Skeletal muscle tissue (tissue), 5 donors: Measurements from ENCODE around the gene SLC4A1. TPM values are rescaled to one million over a fixed set of nuclear protein-coding genes. Genes with fewer than 3 reads are reported as not detected.

ENCODE experiments used
- H3K27ac ChIP-seq: one replicate; pipeline ENCODE4 v1.7.0; 2013; ENCODE audit warnings: mild to moderate bottlenecking, low read depth, low read length, inconsistent platforms
- H3K27me3 ChIP-seq, 3 donors: one replicate each; pipeline ENCODE4 v1.7.0; 2013; ENCODE audit warnings: low read length in 3 of 3; ENCODE audit not compliant: control insufficient read depth in 3 of 3, insufficient read depth in 3 of 3
- H3K36me3 ChIP-seq, 3 donors: one replicate each; pipeline ENCODE4 v1.7.0; 2013; ENCODE audit warnings: low read length in 3 of 3; ENCODE audit not compliant: control insufficient read depth in 3 of 3, insufficient read depth in 3 of 3
- H3K4me1 ChIP-seq, 3 donors: one replicate each; pipeline ENCODE4 v1.7.0; 2013; ENCODE audit warnings: low read length in 3 of 3, mild to moderate bottlenecking in 3 of 3; ENCODE audit not compliant: control insufficient read depth in 3 of 3, insufficient read depth in 3 of 3
- H3K4me3 ChIP-seq, 3 donors: one replicate each; pipeline ENCODE4 v1.7.0; 2013; ENCODE audit warnings: low read length in 3 of 3
- H3K9ac ChIP-seq, 3 donors: one replicate each; pipeline ENCODE4 v1.7.0; 2013; ENCODE audit warnings: low read length in 3 of 3, mild to moderate bottlenecking in 3 of 3, moderate library complexity in 2 of 3, low read depth in 1 of 3
- H3K9me3 ChIP-seq, 3 donors: one replicate each; pipeline ENCODE4 v1.7.0; 2013; ENCODE audit warnings: low read length in 3 of 3; ENCODE audit not compliant: control insufficient read depth in 3 of 3
- small RNA-seq: library from RNA; depleted of rRNA; stranded (forward); fragments of <200 nt; gene quantifications from one replicate; pipeline ENCODE3, GENCODE V24; 2014
- total RNA-seq: library from RNA; depleted of rRNA; stranded (reverse); fragments of >200 nt; gene quantifications from one replicate; pipeline ENCODE4 v1.2.3, GENCODE V29; 2014
- donor health status: Osteomylitis.

The SLC4A1 gene
- total RNA-seq, 1 donor from 2014 or later, result 47.0 TPM

DNA sequence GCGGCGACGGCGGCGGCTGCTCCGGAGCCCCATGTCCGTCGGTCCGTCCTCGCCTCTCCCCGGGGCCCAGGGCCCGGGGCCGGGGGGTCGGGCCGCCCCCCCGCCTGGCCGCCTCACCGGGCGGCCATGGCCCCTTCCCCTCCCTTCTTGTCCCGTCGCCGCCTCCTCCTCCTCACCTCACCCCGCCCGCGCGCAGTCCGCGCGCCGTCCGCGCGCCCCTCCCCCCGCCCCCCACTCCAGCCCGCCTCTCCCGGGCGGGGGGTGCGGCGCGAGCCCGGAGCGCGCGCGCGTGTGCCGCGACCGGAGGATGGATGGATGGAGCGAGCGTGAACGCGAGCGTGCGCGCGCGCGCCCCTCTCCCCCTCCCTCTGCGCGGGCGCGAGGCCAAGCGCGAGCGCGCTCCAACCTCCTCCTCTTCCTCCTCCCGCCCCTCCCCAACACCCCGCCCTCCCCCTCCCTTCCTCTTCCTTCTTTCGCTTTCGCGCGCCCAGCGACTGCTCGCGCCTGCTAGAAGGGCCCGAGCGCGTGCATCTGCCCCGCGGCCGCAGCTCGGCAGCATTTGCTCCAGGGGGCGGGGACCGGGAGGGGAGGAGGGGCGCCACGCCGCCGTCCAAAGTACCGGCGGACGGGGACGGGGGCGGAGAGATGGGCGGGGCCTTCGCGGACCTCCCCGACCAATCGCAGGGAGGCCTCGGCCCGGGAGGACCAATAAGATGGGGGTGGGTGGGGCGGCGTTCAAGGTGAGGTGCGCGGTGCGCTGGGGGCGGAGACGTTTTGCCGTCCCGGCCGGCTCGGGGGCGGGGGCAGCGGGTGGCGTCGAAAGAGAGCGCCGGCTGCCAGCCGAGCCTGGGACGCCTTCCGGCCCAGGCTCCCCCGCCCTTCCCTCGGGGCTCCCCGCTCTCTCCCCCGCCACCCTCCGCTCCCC, 68.1 kb downstream of the SLC4A1 start, which contains the start of gene ATXN7L3:
ATXN7L3 (minus strand) TSS at position 332 of the 925 bp plus-strand sequence. CDS start 1,814 bp downstream, outside the sequence.
- H3K4me1 ChIP-seq, result peaks cover 16 to 54% (median 22%) of the 10 kb centered on the region in 3 donors
- peak within 1 kb of the TSS; percentile 89 to 95 (median 92) for H3K9ac ChIP-seq
- peak within 1 kb of the TSS; percentile 82 to 88 (median 86) for H3K4me3 ChIP-seq
- H3K27me3 ChIP-seq, result no peaks in the 10 kb centered on the region
- peaks cover 11 to 23% (median 20%) of the 10 kb centered on the region in 3 donors for H3K36me3 ChIP-seq
- H3K27ac ChIP-seq, result peak within 1 kb of the TSS; percentile 90
- no peaks in the 10 kb centered on the region for H3K9me3 ChIP-seq

DNA sequence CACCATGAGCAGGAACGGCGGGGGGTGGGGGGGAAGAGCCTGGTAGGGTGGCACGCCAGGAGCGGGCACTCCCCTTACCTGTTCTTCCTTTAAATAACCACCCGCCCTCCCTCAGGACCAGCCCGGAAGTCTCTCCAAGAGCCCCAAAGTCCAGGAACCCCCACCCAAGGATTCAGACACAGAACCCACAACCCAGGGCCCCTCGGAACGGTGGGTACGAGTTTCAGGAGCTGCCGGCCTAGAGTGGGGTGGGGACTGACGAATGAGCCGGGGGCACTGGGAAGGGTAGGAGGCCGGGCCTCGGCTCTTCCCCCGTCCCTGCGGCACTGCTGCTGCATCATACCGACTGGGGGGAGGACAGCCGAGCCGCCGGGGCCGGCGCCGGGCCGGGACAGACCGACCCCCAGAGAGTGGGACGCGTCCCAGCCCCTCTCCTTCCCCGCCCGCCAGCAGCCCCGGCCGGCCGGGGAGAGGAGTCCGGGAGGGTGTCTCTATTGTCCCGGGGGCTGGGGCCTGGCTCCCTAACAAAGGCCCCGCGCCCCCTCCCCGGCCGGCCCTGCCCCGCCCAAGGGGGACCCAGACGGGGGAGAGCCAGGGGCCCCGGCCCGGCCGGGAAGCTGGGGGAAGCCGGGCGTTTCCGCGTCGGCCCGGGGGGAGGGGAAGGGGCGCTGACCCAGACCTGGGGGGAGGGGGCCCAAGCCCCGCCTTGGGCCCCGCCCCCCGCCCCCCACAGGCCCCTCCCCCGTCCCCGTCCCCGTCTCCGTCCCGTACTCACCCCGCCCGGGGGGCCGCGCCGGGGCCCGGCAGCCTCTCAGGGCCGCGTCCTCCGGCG, 69.0 kb downstream of the SLC4A1 start:
- Histone ChIP-seq H3K9me3 (no peaks in the 10 kb centered on the region), H3K4me3 (peak overlapping the region; percentile 68 to 76 (median 72)), H3K27ac (peak overlapping the region; percentile 90), H3K27me3 (no peaks in the 10 kb centered on the region), H3K4me1 (peaks cover 16 to 46% (median 22%) of the 10 kb centered on the region in 3 donors), H3K36me3 (peaks cover 20 to 32% (median 29%) of the 10 kb centered on the region in 3 donors), H3K9ac (peak overlapping the region; percentile 77 to 85 (median 82))

Small RNAs within 50 kb of the gene (small RNA-seq; reads per million reads assigned to genes)
- not detected for gene MIR6782
- gene RF00012, result not detected
- gene RN7SL507P, result not detected
- not detected for gene RNU6-453P

Other genes with a start within 250 kb of the SLC4A1 start
- 13.6 TPM for gene LSM12, start 201.5 kb downstream of the SLC4A1 start, total RNA-seq
- 13.0 TPM for gene G6PC3, start 197.4 kb downstream of the SLC4A1 start, total RNA-seq
- 44.4 TPM for gene HDAC5, start 144.5 kb downstream of the SLC4A1 start, total RNA-seq
- gene HROB, start 126.2 kb downstream of the SLC4A1 start, total RNA-seq, result 1.0 TPM
- 4.7 TPM for gene ASB16, start 97.4 kb downstream of the SLC4A1 start, total RNA-seq
- gene TMUB2, start 81.2 kb downstream of the SLC4A1 start, total RNA-seq, result 24.0 TPM
- gene ATXN7L3, start 68.3 kb downstream of the SLC4A1 start, total RNA-seq, result 21.4 TPM
- gene UBTF, start 48.5 kb downstream of the SLC4A1 start, total RNA-seq, result 51.7 TPM
- gene RUNDC3A, start 40.5 kb upstream of the SLC4A1 start, total RNA-seq, result 6.8 TPM
- 65.2 TPM for gene SLC25A39, start 56.7 kb upstream of the SLC4A1 start, total RNA-seq
- gene GRN, start 77.2 kb upstream of the SLC4A1 start, total RNA-seq, result 270 TPM
- gene FAM171A2, start 95.7 kb upstream of the SLC4A1 start, total RNA-seq, result 38.6 TPM
- 2.6 TPM for gene ITGA2B, start 121.5 kb upstream of the SLC4A1 start, total RNA-seq
- gene GPATCH8, start 235.3 kb upstream of the SLC4A1 start, total RNA-seq, result 25.1 TPM